HepG2 (cell line): ENCODE data around the gene ANKAR. TPM values are rescaled to one million over a fixed set of nuclear protein-coding genes. Genes with fewer than 3 reads are reported as not detected.
A peak's percentile ranks its signal among the peaks of the same experiment; 100 is the strongest.

ENCODE experiments used
- HHEX ChIP-seq: IDR thresholded peaks from 2 replicates; pipeline ENCODE4 v1.6.1; 2016; ENCODE audit warnings: control low read depth
- NONO ChIP-seq, 2 experiments: fragments of 450-650 bp in 1 of 2; sonication (generic) in 1 of 2; formaldehyde crosslinking in 1 of 2; IDR thresholded peaks in 1 of 2; conservative IDR thresholded peaks in 1 of 2; 2 replicates each; pipeline versions ENCODE4 v1.6.1 to v1.8.0; 2017 to 2022; ENCODE audit warnings: mild to moderate bottlenecking in 1 of 2, missing genetic modification reagents in 1 of 2, moderate library complexity in 1 of 2
- RXRA ChIP-seq: sonication (generic); formaldehyde crosslinking; IDR thresholded peaks from 2 replicates; pipeline ENCODE4 v1.5.1; 2020; ENCODE audit warnings: missing genetic modification reagents
- SYNCRIP ChIP-seq: fragments of 200-400 bp; formaldehyde crosslinking; IDR thresholded peaks from 2 replicates; pipeline ENCODE4 v1.6.1; 2018; ENCODE audit warnings: mild to moderate bottlenecking, low read depth, low read length; ENCODE audit not compliant: insufficient read depth
- TBP ChIP-seq: sonication (generic); formaldehyde crosslinking; IDR thresholded peaks from 2 replicates; pipeline ENCODE4 v1.5.0; 2020; ENCODE audit warnings: missing genetic modification reagents
- ZFYVE20 ChIP-seq: sonication (generic); formaldehyde crosslinking; IDR thresholded peaks from 2 replicates; pipeline ENCODE4 v1.8.0; 2023; ENCODE audit warnings: low read depth, mild to moderate bottlenecking, moderate library complexity, missing genetic modification reagents, borderline replicate concordance
- ZNF138 ChIP-seq: sonication (generic); formaldehyde crosslinking; IDR thresholded peaks from 2 replicates; pipeline ENCODE4 v1.5.0; 2020; ENCODE audit warnings: mild to moderate bottlenecking, low read depth, missing genetic modification reagents
- ZNF616 ChIP-seq: sonication (generic); formaldehyde crosslinking; IDR thresholded peaks from 2 replicates; pipeline ENCODE4 v1.5.0; 2020; ENCODE audit warnings: low read depth, mild to moderate bottlenecking, missing genetic modification reagents
- polyA plus RNA-seq, 8 experiments: library from polyadenylated mRNA; depleted of rRNA in 3 of 8; stranded (reverse) in 7 of 8; unstranded in 1 of 8; fragments of >200 nt; fragmentation: Illumina TruSeq in 4 of 8; extraction: Trizol in 4 of 8; gene quantifications; 2 replicates each; pipeline versions ENCODE4 v1.2.1 to v1.2.3, GENCODE V29; 2011 to 2016; ENCODE audit warnings: low read depth in 4 of 8, missing spikeins in 1 of 8, mixed read lengths in 1 of 8; ENCODE audit not compliant: insufficient read depth in 1 of 8
- total RNA-seq, 5 experiments: library from RNA; depleted of rRNA; stranded (reverse); fragments of >200 nt; fragmentation: Illumina TruSeq; extraction: Trizol; gene quantifications; 2 replicates each; pipeline ENCODE4 v1.2.3, GENCODE V29; 2016; ENCODE audit warnings: low read depth in 1 of 5
- TF ChIP-seq, protein P1 (sequence below), 2 experiments: sonication (generic) in 1 of 2; formaldehyde crosslinking in 1 of 2; IDR thresholded peaks; 2 replicates each; pipeline versions ENCODE4 v1.6.1 to v1.9.0; 2014 to 2022; ENCODE audit warnings: antibody characterized with exemption in 1 of 2, borderline replicate concordance in 1 of 2, inconsistent platforms in 1 of 2, low read depth in 1 of 2, missing genetic modification reagents in 1 of 2
- TF ChIP-seq, protein P2 (sequence below), 2 experiments: sonication (generic) in 1 of 2; formaldehyde crosslinking in 1 of 2; IDR thresholded peaks; 2 replicates each; pipeline versions ENCODE4 v1.4.0 to v1.6.1; 2018 to 2020; ENCODE audit warnings: missing genetic modification reagents in 2 of 2, borderline replicate concordance in 1 of 2, low read depth in 1 of 2, mild to moderate bottlenecking in 1 of 2, missing biosample characterization in 1 of 2
- TF ChIP-seq, protein P3 (sequence below): sonication (generic); formaldehyde crosslinking; IDR thresholded peaks from 2 replicates; pipeline ENCODE4 v1.4.0; 2020; ENCODE audit warnings: low read depth, missing genetic modification reagents
- TF ChIP-seq, protein P4 (sequence below): sonication (generic); formaldehyde crosslinking; IDR thresholded peaks from 2 replicates; pipeline ENCODE4 v1.4.0; 2020; ENCODE audit warnings: mild to moderate bottlenecking, missing genetic modification reagents

ANKAR gene
- total and polyA plus RNA-seq, 2 of the 13 experiments (the other 11 are each of a cell fraction or from before 2014, with no cell fraction given) = 3.6 to 5.0 TPM

DNA sequence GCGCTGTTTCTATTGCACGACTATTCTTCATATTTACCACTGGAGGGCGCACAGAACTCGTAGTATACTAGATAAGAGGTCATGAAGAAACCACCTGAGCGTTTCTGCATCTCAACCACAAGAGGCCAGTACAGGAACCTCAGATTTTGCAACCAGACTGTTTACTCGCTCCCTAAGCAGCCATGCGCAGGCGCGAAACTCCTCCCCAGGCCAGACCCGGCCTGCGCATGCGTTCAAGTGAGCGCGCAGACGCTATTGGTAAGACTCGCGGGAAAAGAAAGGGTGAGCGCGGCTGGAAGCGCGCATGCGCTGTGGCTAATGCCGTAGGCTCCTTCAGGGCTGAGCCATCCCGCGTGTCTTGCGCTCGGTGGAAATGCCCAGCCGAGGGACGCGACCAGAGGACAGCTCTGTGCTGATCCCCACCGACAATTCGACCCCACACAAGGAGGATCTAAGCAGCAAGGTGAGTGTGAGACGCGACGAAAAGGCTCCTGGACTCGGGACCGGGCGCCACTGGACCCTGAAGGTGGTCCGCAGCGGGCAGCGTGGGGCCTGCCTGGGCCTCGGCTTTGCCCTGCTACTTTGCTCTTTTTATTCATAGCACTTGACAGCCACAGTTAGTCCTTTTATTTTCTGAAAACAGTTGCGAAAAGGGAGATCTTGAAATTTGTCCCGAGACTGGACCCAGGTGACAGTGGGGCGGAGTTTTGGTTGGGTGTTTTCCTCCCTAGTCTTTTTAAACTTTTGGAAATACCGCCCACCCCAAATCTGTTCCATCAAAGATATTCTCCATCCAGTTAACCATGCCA is 13.1 kb upstream of the ANKAR start, which contains the start of gene ASNSD1 (continued):
- TF ChIP-seq, protein P1, sequence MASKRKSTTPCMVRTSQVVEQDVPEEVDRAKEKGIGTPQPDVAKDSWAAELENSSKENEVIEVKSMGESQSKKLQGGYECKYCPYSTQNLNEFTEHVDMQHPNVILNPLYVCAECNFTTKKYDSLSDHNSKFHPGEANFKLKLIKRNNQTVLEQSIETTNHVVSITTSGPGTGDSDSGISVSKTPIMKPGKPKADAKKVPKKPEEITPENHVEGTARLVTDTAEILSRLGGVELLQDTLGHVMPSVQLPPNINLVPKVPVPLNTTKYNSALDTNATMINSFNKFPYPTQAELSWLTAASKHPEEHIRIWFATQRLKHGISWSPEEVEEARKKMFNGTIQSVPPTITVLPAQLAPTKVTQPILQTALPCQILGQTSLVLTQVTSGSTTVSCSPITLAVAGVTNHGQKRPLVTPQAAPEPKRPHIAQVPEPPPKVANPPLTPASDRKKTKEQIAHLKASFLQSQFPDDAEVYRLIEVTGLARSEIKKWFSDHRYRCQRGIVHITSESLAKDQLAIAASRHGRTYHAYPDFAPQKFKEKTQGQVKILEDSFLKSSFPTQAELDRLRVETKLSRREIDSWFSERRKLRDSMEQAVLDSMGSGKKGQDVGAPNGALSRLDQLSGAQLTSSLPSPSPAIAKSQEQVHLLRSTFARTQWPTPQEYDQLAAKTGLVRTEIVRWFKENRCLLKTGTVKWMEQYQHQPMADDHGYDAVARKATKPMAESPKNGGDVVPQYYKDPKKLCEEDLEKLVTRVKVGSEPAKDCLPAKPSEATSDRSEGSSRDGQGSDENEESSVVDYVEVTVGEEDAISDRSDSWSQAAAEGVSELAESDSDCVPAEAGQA (IDR thresholded peaks at IDR 0.05; ENCODE audit: low read depth) = no peak; the same call in 1 of the 2 replicates
- TF ChIP-seq, protein P1 (CRISPR knock-in tag; IDR thresholded peaks at IDR 0.05; ENCODE audit: borderline replicate concordance) = peak; percentile 50; the same call in 1 of the 2 replicates
- no peak for TF ChIP-seq SYNCRIP
- TF ChIP-seq ZFYVE20 = peak; percentile 87; the same call in 1 of the 2 replicates
- TF ChIP-seq ZNF616 (CRISPR knock-in tag) = peak; percentile 65; the same call in 1 of the 2 replicates
- no peak for TF ChIP-seq NONO (IDR thresholded peaks at IDR 0.05)
- peak; percentile 67 for TF ChIP-seq NONO (CRISPR knock-in tag; conservative IDR thresholded peaks at IDR 0.05)
- TF ChIP-seq HHEX (CRISPR knock-in tag) = no peak
- peak; percentile 87 for TF ChIP-seq ZNF138 (CRISPR knock-in tag)
- TF ChIP-seq, protein P2, sequence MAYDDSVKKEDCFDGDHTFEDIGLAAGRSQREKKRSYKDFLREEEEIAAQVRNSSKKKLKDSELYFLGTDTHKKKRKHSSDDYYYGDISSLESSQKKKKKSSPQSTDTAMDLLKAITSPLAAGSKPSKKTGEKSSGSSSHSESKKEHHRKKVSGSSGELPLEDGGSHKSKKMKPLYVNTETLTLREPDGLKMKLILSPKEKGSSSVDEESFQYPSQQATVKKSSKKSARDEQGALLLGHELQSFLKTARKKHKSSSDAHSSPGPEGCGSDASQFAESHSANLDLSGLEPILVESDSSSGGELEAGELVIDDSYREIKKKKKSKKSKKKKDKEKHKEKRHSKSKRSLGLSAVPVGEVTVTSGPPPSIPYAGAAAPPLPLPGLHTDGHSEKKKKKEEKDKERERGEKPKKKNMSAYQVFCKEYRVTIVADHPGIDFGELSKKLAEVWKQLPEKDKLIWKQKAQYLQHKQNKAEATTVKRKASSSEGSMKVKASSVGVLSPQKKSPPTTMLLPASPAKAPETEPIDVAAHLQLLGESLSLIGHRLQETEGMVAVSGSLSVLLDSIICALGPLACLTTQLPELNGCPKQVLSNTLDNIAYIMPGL (CRISPR knock-in tag; IDR thresholded peaks at IDR 0.05; ENCODE audit: borderline replicate concordance in 1 of 2, low read depth in 1 of 2) = peak; percentile 96
- TF ChIP-seq, protein P3, sequence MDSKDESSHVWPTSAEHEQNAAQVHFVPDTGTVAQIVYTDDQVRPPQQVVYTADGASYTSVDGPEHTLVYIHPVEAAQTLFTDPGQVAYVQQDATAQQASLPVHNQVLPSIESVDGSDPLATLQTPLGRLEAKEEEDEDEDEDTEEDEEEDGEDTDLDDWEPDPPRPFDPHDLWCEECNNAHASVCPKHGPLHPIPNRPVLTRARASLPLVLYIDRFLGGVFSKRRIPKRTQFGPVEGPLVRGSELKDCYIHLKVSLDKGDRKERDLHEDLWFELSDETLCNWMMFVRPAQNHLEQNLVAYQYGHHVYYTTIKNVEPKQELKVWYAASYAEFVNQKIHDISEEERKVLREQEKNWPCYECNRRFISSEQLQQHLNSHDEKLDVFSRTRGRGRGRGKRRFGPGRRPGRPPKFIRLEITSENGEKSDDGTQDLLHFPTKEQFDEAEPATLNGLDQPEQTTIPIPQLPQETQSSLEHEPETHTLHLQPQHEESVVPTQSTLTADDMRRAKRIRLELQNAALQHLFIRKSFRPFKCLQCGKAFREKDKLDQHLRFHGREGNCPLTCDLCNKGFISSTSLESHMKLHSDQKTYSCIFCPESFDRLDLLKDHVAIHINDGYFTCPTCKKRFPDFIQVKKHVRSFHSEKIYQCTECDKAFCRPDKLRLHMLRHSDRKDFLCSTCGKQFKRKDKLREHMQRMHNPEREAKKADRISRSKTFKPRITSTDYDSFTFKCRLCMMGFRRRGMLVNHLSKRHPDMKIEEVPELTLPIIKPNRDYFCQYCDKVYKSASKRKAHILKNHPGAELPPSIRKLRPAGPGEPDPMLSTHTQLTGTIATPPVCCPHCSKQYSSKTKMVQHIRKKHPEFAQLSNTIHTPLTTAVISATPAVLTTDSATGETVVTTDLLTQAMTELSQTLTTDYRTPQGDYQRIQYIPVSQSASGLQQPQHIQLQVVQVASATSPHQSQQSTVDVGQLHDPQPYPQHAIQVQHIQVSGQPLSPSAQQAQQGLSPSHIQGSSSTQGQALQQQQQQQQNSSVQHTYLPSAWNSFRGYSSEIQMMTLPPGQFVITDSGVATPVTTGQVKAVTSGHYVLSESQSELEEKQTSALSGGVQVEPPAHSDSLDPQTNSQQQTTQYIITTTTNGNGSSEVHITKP (CRISPR knock-in tag) = peak; percentile 52; the same call in 1 of the 2 replicates
- TF ChIP-seq RXRA (CRISPR knock-in tag) = peak; percentile 76
- TF ChIP-seq TBP = no peak
- TF ChIP-seq, protein P4, sequence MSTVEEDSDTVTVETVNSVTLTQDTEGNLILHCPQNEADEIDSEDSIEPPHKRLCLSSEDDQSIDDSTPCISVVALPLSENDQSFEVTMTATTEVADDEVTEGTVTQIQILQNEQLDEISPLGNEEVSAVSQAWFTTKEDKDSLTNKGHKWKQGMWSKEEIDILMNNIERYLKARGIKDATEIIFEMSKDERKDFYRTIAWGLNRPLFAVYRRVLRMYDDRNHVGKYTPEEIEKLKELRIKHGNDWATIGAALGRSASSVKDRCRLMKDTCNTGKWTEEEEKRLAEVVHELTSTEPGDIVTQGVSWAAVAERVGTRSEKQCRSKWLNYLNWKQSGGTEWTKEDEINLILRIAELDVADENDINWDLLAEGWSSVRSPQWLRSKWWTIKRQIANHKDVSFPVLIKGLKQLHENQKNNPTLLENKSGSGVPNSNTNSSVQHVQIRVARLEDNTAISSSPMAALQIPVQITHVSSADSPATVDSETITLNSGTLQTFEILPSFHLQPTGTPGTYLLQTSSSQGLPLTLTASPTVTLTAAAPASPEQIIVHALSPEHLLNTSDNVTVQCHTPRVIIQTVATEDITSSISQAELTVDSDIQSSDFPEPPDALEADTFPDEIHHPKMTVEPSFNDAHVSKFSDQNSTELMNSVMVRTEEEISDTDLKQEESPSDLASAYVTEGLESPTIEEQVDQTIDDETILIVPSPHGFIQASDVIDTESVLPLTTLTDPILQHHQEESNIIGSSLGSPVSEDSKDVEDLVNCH (CRISPR knock-in tag) = peak; percentile 88
